HepG2 (cell line): ENCODE results near the gene CCDC106. TPM values are rescaled to one million over a fixed set of nuclear protein-coding genes. Genes with fewer than 3 reads are reported as not detected.
A peak's percentile ranks its signal among the peaks of the same experiment; 100 is the strongest.

Experiments used
- AKAP8 ChIP-seq: sonication (generic); formaldehyde crosslinking; IDR thresholded peaks from 2 replicates; pipeline ENCODE4 v1.5.1; 2020; ENCODE audit warnings: mild to moderate bottlenecking, missing genetic modification reagents
- BHLHE40 ChIP-seq: IDR thresholded peaks from 2 replicates; pipeline ENCODE4 v1.6.1; 2011; ENCODE audit warnings: low read length, improper control_type of control experiment
- CCAR2 ChIP-seq: fragments of 200-400 bp; formaldehyde crosslinking; optimal IDR thresholded peaks from 2 replicates; pipeline ENCODE3; 2018; ENCODE audit warnings: low read depth, mild to moderate bottlenecking, low read length, moderate library complexity
- ELF3 ChIP-seq: IDR thresholded peaks from 2 replicates; pipeline ENCODE4 v1.6.1; 2016; ENCODE audit warnings: missing genetic modification reagents, missing compliant biosample characterization
- ETV6 ChIP-seq: sonication (generic); formaldehyde crosslinking; conservative IDR thresholded peaks from 2 replicates; pipeline ENCODE4 v1.4.0; 2020; ENCODE audit warnings: missing genetic modification reagents
- GABPA ChIP-seq, 2 experiments: IDR thresholded peaks; 2 replicates each; pipeline ENCODE4 v1.6.1; 2011 to 2016; ENCODE audit warnings: low read depth in 2 of 2, low read length in 1 of 2, missing biosample characterization in 1 of 2, missing genetic modification characterization in 1 of 2
- GATAD2A ChIP-seq: IDR thresholded peaks from 2 replicates; pipeline ENCODE4 v1.6.1; 2016
- HNF4A ChIP-seq: sonication (generic); formaldehyde crosslinking; IDR thresholded peaks from 2 replicates; pipeline ENCODE4 v1.4.0; 2020; ENCODE audit warnings: missing genetic modification reagents
- HOXA3 ChIP-seq: sonication (generic); formaldehyde crosslinking; IDR thresholded peaks from 2 replicates; pipeline ENCODE4 v1.5.0; 2020; ENCODE audit warnings: missing genetic modification reagents
- PHF5A ChIP-seq: IDR thresholded peaks from one replicate; pipeline ENCODE4 v1.6.1; 2018; ENCODE audit warnings: low read depth, missing genetic modification reagents; ENCODE audit not compliant: unreplicated experiment
- SIN3A ChIP-seq: IDR thresholded peaks from 2 replicates; pipeline ENCODE4 v1.6.1; 2011; ENCODE audit warnings: low read depth, mild to moderate bottlenecking, control low read depth, low read length, borderline replicate concordance
- SMC3 ChIP-seq: IDR thresholded peaks from 2 replicates; pipeline ENCODE4 v1.6.1; 2011; ENCODE audit warnings: low read length, improper control_type of control experiment
- TBX2 ChIP-seq: sonication (generic); formaldehyde crosslinking; IDR thresholded peaks from 2 replicates; pipeline ENCODE4 v1.5.0; 2020; ENCODE audit warnings: missing genetic modification reagents, mild to moderate bottlenecking, borderline replicate concordance
- U2AF2 ChIP-seq: fragments of 200-400 bp; formaldehyde crosslinking; IDR thresholded peaks from 2 replicates; pipeline ENCODE4 v1.6.1; 2017; ENCODE audit warnings: low read depth, mild to moderate bottlenecking, low read length
- YY1 ChIP-seq: IDR thresholded peaks from 2 replicates; pipeline ENCODE4 v1.6.1; 2011; ENCODE audit warnings: low read length, low read depth, moderate library complexity, mild to moderate bottlenecking; ENCODE audit not compliant: insufficient read depth, insufficient replicate concordance
- ZNF451 ChIP-seq: sonication (generic); formaldehyde crosslinking; IDR thresholded peaks from 2 replicates; pipeline ENCODE4 v1.5.0; 2020; ENCODE audit warnings: mild to moderate bottlenecking, missing genetic modification reagents
- ZNF567 ChIP-seq: sonication (generic); formaldehyde crosslinking; IDR thresholded peaks from 2 replicates; pipeline ENCODE4 v1.8.1; 2023; ENCODE audit warnings: mild to moderate bottlenecking, missing genetic modification reagents, borderline replicate concordance
- ZNF569 ChIP-seq: sonication (generic); formaldehyde crosslinking; IDR thresholded peaks from 2 replicates; pipeline ENCODE4 v1.5.0; 2020; ENCODE audit warnings: mild to moderate bottlenecking, missing genetic modification reagents, moderate library complexity, borderline replicate concordance
- polyA plus RNA-seq, 8 experiments: library from polyadenylated mRNA; depleted of rRNA in 3 of 8; stranded (reverse) in 7 of 8; unstranded in 1 of 8; fragments of >200 nt; fragmentation: Illumina TruSeq in 4 of 8; extraction: Trizol in 4 of 8; gene quantifications; 2 replicates each; pipeline versions ENCODE4 v1.2.1 to v1.2.3, GENCODE V29; 2011 to 2016; ENCODE audit warnings: low read depth in 4 of 8, missing spikeins in 1 of 8, mixed read lengths in 1 of 8; ENCODE audit not compliant: insufficient read depth in 1 of 8
- total RNA-seq, 5 experiments: library from RNA; depleted of rRNA; stranded (reverse); fragments of >200 nt; fragmentation: Illumina TruSeq; extraction: Trizol; gene quantifications; 2 replicates each; pipeline ENCODE4 v1.2.3, GENCODE V29; 2016; ENCODE audit warnings: low read depth in 1 of 5
- TF ChIP-seq, protein P1 (sequence below): conservative IDR thresholded peaks from 2 replicates; pipeline ENCODE4 v1.6.1; 2018; ENCODE audit warnings: missing genetic modification reagents
- TF ChIP-seq, protein P2 (sequence below): IDR thresholded peaks from 2 replicates; pipeline ENCODE4 v1.6.1; 2016; ENCODE audit warnings: mild to moderate bottlenecking, missing biosample characterization, missing genetic modification reagents
- TF ChIP-seq, protein P3 (sequence below): sonication (generic); formaldehyde crosslinking; IDR thresholded peaks from 2 replicates; pipeline ENCODE4 v1.4.0; 2020; ENCODE audit warnings: missing genetic modification reagents
- TF ChIP-seq, protein P4 (sequence below): sonication (generic); formaldehyde crosslinking; IDR thresholded peaks from 2 replicates; pipeline ENCODE4 v1.8.0; 2022; ENCODE audit warnings: low read depth, missing genetic modification reagents
- TF ChIP-seq, protein P5 (sequence below): sonication (generic); formaldehyde crosslinking; IDR thresholded peaks from 2 replicates; pipeline ENCODE4 v1.4.0; 2020; ENCODE audit warnings: missing genetic modification reagents

The CCDC106 gene
- total and polyA plus RNA-seq, 2 of the 13 experiments (the other 11 are each of a cell fraction or from before 2014, with no cell fraction given): 4.7 to 8.8 TPM

DNA sequence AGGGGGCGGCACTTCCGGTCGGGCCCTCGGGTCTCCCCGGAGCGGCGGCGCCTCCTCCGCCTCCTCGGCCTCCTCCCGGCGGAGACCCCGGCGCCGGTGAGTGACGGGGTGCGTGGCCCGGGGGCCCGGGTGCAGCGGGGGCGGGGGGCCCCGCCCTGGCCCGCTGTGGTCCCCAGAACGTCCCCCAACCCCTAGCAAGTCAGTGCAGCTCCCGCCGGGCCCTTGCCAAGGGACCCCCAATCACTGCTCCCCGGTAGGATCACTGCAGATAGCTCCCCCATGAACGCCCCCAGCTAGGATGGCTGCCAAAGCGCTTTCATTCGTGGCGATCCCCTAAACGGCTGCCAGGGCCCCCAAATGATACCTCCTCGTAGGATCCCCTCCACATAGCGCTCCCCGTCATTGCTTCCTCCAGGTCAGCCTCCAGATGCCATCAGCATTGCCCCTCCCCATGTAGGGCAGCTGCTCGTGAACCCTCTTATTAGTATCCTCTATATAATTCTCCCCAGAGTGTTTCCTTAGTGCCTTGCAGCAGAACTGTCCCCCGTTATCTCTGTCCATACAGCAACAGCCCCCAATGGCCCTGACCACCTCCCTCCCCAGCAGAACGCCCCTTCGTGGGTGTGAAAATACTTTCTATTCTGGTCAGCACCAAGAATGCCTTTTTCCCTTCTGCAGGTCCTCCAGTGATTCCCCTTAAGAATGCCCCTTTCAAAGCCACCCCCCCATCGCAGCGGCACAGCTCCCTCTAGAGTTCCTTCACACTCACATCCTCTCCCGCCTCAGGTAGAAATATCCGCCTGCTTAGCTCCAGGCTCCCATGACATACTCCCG, 42.2 kb upstream of the CCDC106 start, which contains the start of gene ZNF865 (continued):
- peak; percentile 32; the same call in 1 of the 2 replicates for TF ChIP-seq GATAD2A
- no peak for TF ChIP-seq ZNF569
- TF ChIP-seq, protein P1, sequence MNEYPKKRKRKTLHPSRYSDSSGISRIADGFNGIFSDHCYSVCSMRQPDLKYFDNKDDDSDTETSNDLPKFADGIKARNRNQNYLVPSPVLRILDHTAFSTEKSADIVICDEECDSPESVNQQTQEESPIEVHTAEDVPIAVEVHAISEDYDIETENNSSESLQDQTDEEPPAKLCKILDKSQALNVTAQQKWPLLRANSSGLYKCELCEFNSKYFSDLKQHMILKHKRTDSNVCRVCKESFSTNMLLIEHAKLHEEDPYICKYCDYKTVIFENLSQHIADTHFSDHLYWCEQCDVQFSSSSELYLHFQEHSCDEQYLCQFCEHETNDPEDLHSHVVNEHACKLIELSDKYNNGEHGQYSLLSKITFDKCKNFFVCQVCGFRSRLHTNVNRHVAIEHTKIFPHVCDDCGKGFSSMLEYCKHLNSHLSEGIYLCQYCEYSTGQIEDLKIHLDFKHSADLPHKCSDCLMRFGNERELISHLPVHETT (CRISPR knock-in tag): peak; percentile 9; the same call in 1 of the 2 replicates
- TF ChIP-seq HNF4A (CRISPR knock-in tag): no peak
- TF ChIP-seq ZNF567 (CRISPR knock-in tag): no peak
- TF ChIP-seq YY1: peak; percentile 35
- peak; percentile 30; the same call in 1 of the 2 replicates for TF ChIP-seq HOXA3 (CRISPR knock-in tag)
- TF ChIP-seq, protein P2, sequence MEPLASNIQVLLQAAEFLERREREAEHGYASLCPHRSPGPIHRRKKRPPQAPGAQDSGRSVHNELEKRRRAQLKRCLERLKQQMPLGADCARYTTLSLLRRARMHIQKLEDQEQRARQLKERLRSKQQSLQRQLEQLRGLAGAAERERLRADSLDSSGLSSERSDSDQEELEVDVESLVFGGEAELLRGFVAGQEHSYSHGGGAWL (CRISPR knock-in tag): peak; percentile 26; the same call in 1 of the 2 replicates
- TF ChIP-seq ZNF451 (CRISPR knock-in tag): no peak
- TF ChIP-seq TBX2 (CRISPR knock-in tag): peak; percentile 33; the same call in 1 of the 2 replicates
- TF ChIP-seq, protein P3, sequence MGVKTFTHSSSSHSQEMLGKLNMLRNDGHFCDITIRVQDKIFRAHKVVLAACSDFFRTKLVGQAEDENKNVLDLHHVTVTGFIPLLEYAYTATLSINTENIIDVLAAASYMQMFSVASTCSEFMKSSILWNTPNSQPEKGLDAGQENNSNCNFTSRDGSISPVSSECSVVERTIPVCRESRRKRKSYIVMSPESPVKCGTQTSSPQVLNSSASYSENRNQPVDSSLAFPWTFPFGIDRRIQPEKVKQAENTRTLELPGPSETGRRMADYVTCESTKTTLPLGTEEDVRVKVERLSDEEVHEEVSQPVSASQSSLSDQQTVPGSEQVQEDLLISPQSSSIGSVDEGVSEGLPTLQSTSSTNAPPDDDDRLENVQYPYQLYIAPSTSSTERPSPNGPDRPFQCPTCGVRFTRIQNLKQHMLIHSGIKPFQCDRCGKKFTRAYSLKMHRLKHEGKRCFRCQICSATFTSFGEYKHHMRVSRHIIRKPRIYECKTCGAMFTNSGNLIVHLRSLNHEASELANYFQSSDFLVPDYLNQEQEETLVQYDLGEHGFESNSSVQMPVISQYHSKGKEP (CRISPR knock-in tag): no peak
- TF ChIP-seq ELF3 (CRISPR knock-in tag): peak; percentile 5; the same call in 1 of the 2 replicates
- TF ChIP-seq SMC3: peak; percentile 75
- no peak for TF ChIP-seq AKAP8 (CRISPR knock-in tag)
- TF ChIP-seq SIN3A: peak; percentile 43; the same call in 1 of the 2 replicates
- TF ChIP-seq BHLHE40: no peak
- no peak for TF ChIP-seq PHF5A (CRISPR knock-in tag)
- TF ChIP-seq GABPA (IDR thresholded peaks at IDR 0.05; ENCODE audit: low read depth, low read length): no peak
- peak; percentile 57 for TF ChIP-seq GABPA (CRISPR knock-in tag; IDR thresholded peaks at IDR 0.05; ENCODE audit: low read depth)
- TF ChIP-seq U2AF2: no peak
- TF ChIP-seq ETV6 (CRISPR knock-in tag): 0 out of 2 replicates have a peak, but pooled peaks have one; percentile 5
- TF ChIP-seq CCAR2: peak; percentile 19
- TF ChIP-seq, protein P4, sequence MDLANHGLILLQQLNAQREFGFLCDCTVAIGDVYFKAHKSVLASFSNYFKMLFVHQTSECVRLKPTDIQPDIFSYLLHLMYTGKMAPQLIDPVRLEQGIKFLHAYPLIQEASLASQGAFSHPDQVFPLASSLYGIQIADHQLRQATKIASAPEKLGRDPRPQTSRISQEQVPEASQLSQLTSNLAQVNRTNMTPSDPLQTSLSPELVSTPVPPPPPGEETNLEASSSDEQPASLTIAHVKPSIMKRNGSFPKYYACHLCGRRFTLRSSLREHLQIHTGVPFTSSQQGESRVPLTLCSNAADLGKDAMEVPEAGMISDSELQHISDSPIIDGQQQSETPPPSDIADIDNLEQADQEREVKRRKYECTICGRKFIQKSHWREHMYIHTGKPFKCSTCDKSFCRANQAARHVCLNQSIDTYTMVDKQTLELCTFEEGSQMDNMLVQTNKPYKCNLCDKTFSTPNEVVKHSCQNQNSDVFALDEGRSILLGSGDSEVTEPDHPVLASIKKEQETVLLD: 0 out of 2 replicates have a peak, but pooled peaks have one; percentile 14
- TF ChIP-seq, protein P5, sequence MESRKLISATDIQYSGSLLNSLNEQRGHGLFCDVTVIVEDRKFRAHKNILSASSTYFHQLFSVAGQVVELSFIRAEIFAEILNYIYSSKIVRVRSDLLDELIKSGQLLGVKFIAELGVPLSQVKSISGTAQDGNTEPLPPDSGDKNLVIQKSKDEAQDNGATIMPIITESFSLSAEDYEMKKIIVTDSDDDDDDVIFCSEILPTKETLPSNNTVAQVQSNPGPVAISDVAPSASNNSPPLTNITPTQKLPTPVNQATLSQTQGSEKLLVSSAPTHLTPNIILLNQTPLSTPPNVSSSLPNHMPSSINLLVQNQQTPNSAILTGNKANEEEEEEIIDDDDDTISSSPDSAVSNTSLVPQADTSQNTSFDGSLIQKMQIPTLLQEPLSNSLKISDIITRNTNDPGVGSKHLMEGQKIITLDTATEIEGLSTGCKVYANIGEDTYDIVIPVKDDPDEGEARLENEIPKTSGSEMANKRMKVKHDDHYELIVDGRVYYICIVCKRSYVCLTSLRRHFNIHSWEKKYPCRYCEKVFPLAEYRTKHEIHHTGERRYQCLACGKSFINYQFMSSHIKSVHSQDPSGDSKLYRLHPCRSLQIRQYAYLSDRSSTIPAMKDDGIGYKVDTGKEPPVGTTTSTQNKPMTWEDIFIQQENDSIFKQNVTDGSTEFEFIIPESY (CRISPR knock-in tag): 0 out of 2 replicates have a peak, but pooled peaks have one; percentile 16
